ENCODE measurements around the gene ADAM33. TPM values are rescaled to one million over a fixed set of nuclear protein-coding genes. Genes with fewer than 3 reads are reported as not detected.

ADAM33 gene
- total RNA-seq, 2 experiments from 2014 or later, result not detected

GRCh38 chr20:3720626-3721025 is 38.8 kb upstream of the ADAM33 start:
- ATAC-seq (no peak), DNase-seq (no peak)
- Mint-ChIP-seq H3K36me3 (ENCODE audit: low read depth) (no peaks in the 10 kb centered on the region), H3K4me3 (no peak overlapping the region), H3K9me3 (ENCODE audit: low read depth) (no peaks in the 10 kb centered on the region), H3K27ac (no peak overlapping the region), H3K27me3 (peaks cover 15% of the 10 kb centered on the region), H3K4me1 (no peaks in the 10 kb centered on the region)
- ChIA-PET CTCF (interaction anchor here (1.4 kb wide), 1 partner anchor 10 kb away, joined by 7 read pairs; no protein-coding TSS in a partner anchor), POLR2A (no interaction called here)
- intact Hi-C loops (cut with DNase I, micrococcal nuclease), result no loop called here

GRCh38 chr20:3720068-3720467 is 38.3 kb upstream of the ADAM33 start:
- Mint-ChIP-seq H3K4me3 (no peak overlapping the region), H3K9me3 (ENCODE audit: low read depth) (no peaks in the 10 kb centered on the region), H3K36me3 (ENCODE audit: low read depth) (no peaks in the 10 kb centered on the region), H3K27me3 (peaks cover 15% of the 10 kb centered on the region), H3K27ac (no peak overlapping the region), H3K4me1 (no peaks in the 10 kb centered on the region)
- intact Hi-C loops (cut with DNase I, micrococcal nuclease), result no loop called here
- no peak for ATAC-seq
- POLR2A ChIA-PET, result no interaction called here
- CTCF ChIA-PET, result interaction anchor here (0.9 to 1.4 kb wide), 3 partner anchors 9 to 44 kb away, joined by 3 to 7 read pairs (median 4); no protein-coding TSS in a partner anchor
- no peak for DNase-seq

- H3K4me1 Mint-ChIP-seq, result no peaks in the 10 kb centered on the region
- H3K36me3 Mint-ChIP-seq (ENCODE audit: low read depth), result no peaks in the 10 kb centered on the region
- ATAC-seq (no peak), DNase-seq (no peak)
- ChIA-PET POLR2A (interaction anchor here (0.6 kb wide), 1 partner anchor 403 kb away, joined by 8 read pairs; no protein-coding TSS in a partner anchor), CTCF (interaction anchor here (0.5 to 1.5 kb wide), 3 partner anchors 22 to 120 kb away, joined by 3 to 5 read pairs (median 3); no protein-coding TSS in a partner anchor)
- H3K27ac Mint-ChIP-seq, result no peak overlapping the region
- H3K9me3 Mint-ChIP-seq (ENCODE audit: low read depth), result no peaks in the 10 kb centered on the region
- H3K27me3 Mint-ChIP-seq, result peaks cover 12% of the 10 kb centered on the region
- H3K4me3 Mint-ChIP-seq, result no peak overlapping the region
- intact Hi-C loops (cut with DNase I, micrococcal nuclease), result no loop called here
Measured at GRCh38 chr20:3719046-3719445, 37.2 kb upstream of the ADAM33 start.

GRCh38 chr20:3716195-3716834 is 34.5 kb upstream of the ADAM33 start:
- ChIA-PET POLR2A (no interaction called here), CTCF (interaction anchor here (0.6 to 1.5 kb wide), 7 partner anchors 9 to 323 kb away, joined by 3 to 6 read pairs (median 3); no protein-coding TSS in a partner anchor)
- intact Hi-C loops (cut with DNase I, micrococcal nuclease), result no loop called here
- H3K4me1 Mint-ChIP-seq, result no peaks in the 10 kb centered on the region
- ATAC-seq (peak; percentile 78), DNase-seq (peak; percentile 59)
- H3K36me3 Mint-ChIP-seq (ENCODE audit: low read depth), result no peaks in the 10 kb centered on the region
- no peaks in the 10 kb centered on the region for H3K9me3 Mint-ChIP-seq (ENCODE audit: low read depth)
- no peak overlapping the region for H3K4me3 Mint-ChIP-seq
- H3K27me3 Mint-ChIP-seq, result peaks cover 7% of the 10 kb centered on the region
- H3K27ac Mint-ChIP-seq, result no peak overlapping the region

- CTCF ChIA-PET, result interaction anchor here (0.5 to 0.7 kb wide), 2 partner anchors 19 to 81 kb away, joined by 3 to 4 read pairs; no protein-coding TSS in a partner anchor
Measured at GRCh38 chr20:3714092-3714491, 32.3 kb upstream of the ADAM33 start.

GRCh38 chr20:3712279-3712873 is 30.6 kb upstream of the ADAM33 start, which contains the start of gene SIGLEC1:
Gene SIGLEC1, minus strand, starts transcription at chr20:3712600. Its CDS starts 5,472 bp downstream, at chr20:3707128.
- Mint-ChIP-seq H3K27ac (no peak within 1 kb of the TSS), H3K4me1 (no peaks in the 10 kb centered on the region), H3K36me3 (ENCODE audit: low read depth) (no peaks in the 10 kb centered on the region), H3K9me3 (ENCODE audit: low read depth) (no peaks in the 10 kb centered on the region), H3K27me3 (no peaks in the 10 kb centered on the region), H3K4me3 (no peak within 1 kb of the TSS)
- ChIA-PET POLR2A (interaction anchor here (0.6 kb wide), 1 partner anchor 36 kb away, joined by 3 read pairs; no protein-coding TSS in a partner anchor), CTCF (interaction anchor here (0.6 to 1.3 kb wide), 4 partner anchors 16 to 1150 kb away, joined by 3 to 5 read pairs (median 3); no protein-coding TSS in a partner anchor)
- DNase-seq (no peak), ATAC-seq (no peak)
- intact Hi-C loops (cut with DNase I, micrococcal nuclease), result no loop called here

More at GRCh38 chr20:3714092-3714491, 32.3 kb upstream of the ADAM33 start:
- ATAC-seq, result no peak
- H3K36me3 Mint-ChIP-seq (ENCODE audit: low read depth), result no peaks in the 10 kb centered on the region
- H3K9me3 Mint-ChIP-seq (ENCODE audit: low read depth), result no peaks in the 10 kb centered on the region
- H3K4me3 Mint-ChIP-seq, result no peak overlapping the region
- H3K27me3 Mint-ChIP-seq, result no peaks in the 10 kb centered on the region
- H3K4me1 Mint-ChIP-seq, result no peaks in the 10 kb centered on the region
- H3K27ac Mint-ChIP-seq, result no peak overlapping the region
- intact Hi-C loops (cut with DNase I, micrococcal nuclease), result no loop called here
- DNase-seq, result no peak
- POLR2A ChIA-PET, result no interaction called here

GRCh38 chr20:3711484-3711941 is 29.7 kb upstream of the ADAM33 start:
- ChIA-PET CTCF (interaction anchor here (0.6 to 2.7 kb wide), 22 partner anchors 9 to 583 kb away, joined by 3 to 36 read pairs (median 4); no protein-coding TSS in a partner anchor), POLR2A (interaction anchor here (0.6 kb wide), 1 partner anchor 189 kb away, joined by 3 read pairs; no protein-coding TSS in a partner anchor)
- DNase-seq (no peak), ATAC-seq (no peak)
- Mint-ChIP-seq H3K36me3 (ENCODE audit: low read depth) (no peaks in the 10 kb centered on the region), H3K27me3 (no peaks in the 10 kb centered on the region), H3K4me3 (no peak overlapping the region), H3K4me1 (no peaks in the 10 kb centered on the region), H3K9me3 (ENCODE audit: low read depth) (no peaks in the 10 kb centered on the region), H3K27ac (no peak overlapping the region)
- intact Hi-C loops (cut with DNase I, micrococcal nuclease), result loop anchor here (1.0 kb wide), 2 partner anchors 35 to 148 kb away; no protein-coding TSS in a partner anchor

- H3K4me1 Mint-ChIP-seq, result no peaks in the 10 kb centered on the region
- peak; percentile 88 for DNase-seq
- intact Hi-C loops (cut with DNase I, micrococcal nuclease), result loop anchor here (1.0 kb wide), 2 partner anchors 35 to 148 kb away; no protein-coding TSS in a partner anchor
- no peaks in the 10 kb centered on the region for H3K9me3 Mint-ChIP-seq (ENCODE audit: low read depth)
- H3K36me3 Mint-ChIP-seq (ENCODE audit: low read depth), result no peaks in the 10 kb centered on the region
- ChIA-PET POLR2A (interaction anchor here (0.6 kb wide), 2 partner anchors 190 to 341 kb away, joined by 3 read pairs; no protein-coding TSS in a partner anchor), CTCF (interaction anchor here (0.6 to 2.7 kb wide), 35 partner anchors 10 to 1562 kb away, joined by 3 to 36 read pairs (median 3); no protein-coding TSS in a partner anchor)
- no peaks in the 10 kb centered on the region for H3K27me3 Mint-ChIP-seq
- no peak overlapping the region for H3K27ac Mint-ChIP-seq
- no peak overlapping the region for H3K4me3 Mint-ChIP-seq
- peak; percentile 75 for ATAC-seq
Measured at GRCh38 chr20:3710703-3711483, 29.1 kb upstream of the ADAM33 start.

GRCh38 chr20:3710011-3710466 is 28.2 kb upstream of the ADAM33 start:
- DNase-seq (no peak), ATAC-seq (no peak)
- Mint-ChIP-seq H3K4me3 (no peak overlapping the region), H3K27me3 (no peaks in the 10 kb centered on the region), H3K4me1 (no peaks in the 10 kb centered on the region), H3K9me3 (ENCODE audit: low read depth) (no peaks in the 10 kb centered on the region), H3K36me3 (ENCODE audit: low read depth) (no peaks in the 10 kb centered on the region), H3K27ac (no peak overlapping the region)
- CTCF ChIA-PET, result interaction anchor here (0.6 to 2.7 kb wide), 18 partner anchors 13 to 1561 kb away, joined by 3 to 36 read pairs (median 3); no protein-coding TSS in a partner anchor
- intact Hi-C loops (cut with DNase I, micrococcal nuclease), result no loop called here
- POLR2A ChIA-PET, result no interaction called here

- Mint-ChIP-seq H3K4me1 (no peaks in the 10 kb centered on the region), H3K9me3 (ENCODE audit: low read depth) (no peaks in the 10 kb centered on the region), H3K36me3 (ENCODE audit: low read depth) (no peaks in the 10 kb centered on the region), H3K27me3 (peaks cover 3% of the 10 kb centered on the region), H3K27ac (no peak overlapping the region), H3K4me3 (no peak overlapping the region)
- DNase-seq, result no peak
- CTCF ChIA-PET, result interaction anchor here (0.5 to 2.9 kb wide), 7 partner anchors 8 to 484 kb away, joined by 3 to 12 read pairs (median 3); no protein-coding TSS in a partner anchor
- POLR2A ChIA-PET, result interaction anchor here (0.7 kb wide), 1 partner anchor 18 kb away, joined by 5 read pairs; no protein-coding TSS in a partner anchor
- ATAC-seq, result no peak
- intact Hi-C loops (cut with DNase I, micrococcal nuclease), result no loop called here
Measured at GRCh38 chr20:3707508-3707899, 25.7 kb upstream of the ADAM33 start.

Data from activated CD4-positive, alpha-beta T cell treated with anti-CD3 and anti-CD28 coated beads for 36 hours (primary cell).